ENCODE results near the gene ANKRD27.
A peak's percentile ranks its signal among the peaks of the same experiment; 100 is the strongest.
"Not testable (repeated sequence)": the region's sequence is repeated elsewhere in the genome, so short reads cannot be mapped to it uniquely, and the experiment has no call there.

Gene ANKRD27

DNA sequence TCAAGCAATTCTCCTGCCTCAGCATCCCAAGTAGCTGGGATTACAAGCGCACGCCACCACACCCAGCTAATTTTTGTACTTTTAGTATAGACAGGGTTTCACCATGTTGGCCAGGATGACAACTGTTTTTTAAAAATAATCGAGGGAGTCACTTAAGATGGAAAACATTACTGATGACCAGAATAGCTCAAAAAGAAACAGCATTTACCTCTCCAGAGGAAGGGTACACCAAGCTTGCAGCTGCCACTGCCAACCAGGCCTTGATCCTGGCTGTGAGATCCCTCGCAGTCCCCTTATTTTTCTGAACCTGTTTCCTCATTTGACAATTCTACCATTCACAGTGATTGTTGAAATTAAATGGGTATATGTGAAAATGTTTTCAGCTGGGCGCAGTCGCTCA, 79.5 kb downstream of the ANKRD27 start:
- Histone ChIP-seq H3K4me1 (ENCODE audit: control insufficient read depth, low read length) (no peaks in the 10 kb centered on the region), H3K27ac (ENCODE audit: low read depth, low read length) (no peak overlapping the region), H3K79me2 (ENCODE audit: control insufficient read depth, low read length) (no peaks in the 10 kb centered on the region), H3K4me3 (ENCODE audit: low read length) (no peak overlapping the region), H3K4me2 (ENCODE audit: low read length) (no peak overlapping the region), H3F3A (ENCODE audit: control insufficient read depth, insufficient read depth) (0 out of 2 replicates have a peak, but pooled peaks cover 2% of the 10 kb centered on the region), H3K9me2 (replicated peaks; ENCODE audit: control insufficient read depth, low read length) (no peaks in the 10 kb centered on the region), H4K20me1 (ENCODE audit: control insufficient read depth, insufficient read depth, low read depth, low read length) (no peaks in the 10 kb centered on the region), H3K9me3 (ENCODE audit: control insufficient read depth, insufficient read depth, low read length) (no peaks in the 10 kb centered on the region), H3K36me3 (ENCODE audit: control insufficient read depth, low read length) (peaks cover 65% of the 10 kb centered on the region), H3K27me3 (ENCODE audit: control insufficient read depth, low read length) (no peaks in the 10 kb centered on the region)
- no peak for TF ChIP-seq EZH2phosphoT487 (IDR thresholded peaks at IDR 0.05; ENCODE audit: borderline replicate concordance, low read length)
- TF ChIP-seq, protein P1, sequence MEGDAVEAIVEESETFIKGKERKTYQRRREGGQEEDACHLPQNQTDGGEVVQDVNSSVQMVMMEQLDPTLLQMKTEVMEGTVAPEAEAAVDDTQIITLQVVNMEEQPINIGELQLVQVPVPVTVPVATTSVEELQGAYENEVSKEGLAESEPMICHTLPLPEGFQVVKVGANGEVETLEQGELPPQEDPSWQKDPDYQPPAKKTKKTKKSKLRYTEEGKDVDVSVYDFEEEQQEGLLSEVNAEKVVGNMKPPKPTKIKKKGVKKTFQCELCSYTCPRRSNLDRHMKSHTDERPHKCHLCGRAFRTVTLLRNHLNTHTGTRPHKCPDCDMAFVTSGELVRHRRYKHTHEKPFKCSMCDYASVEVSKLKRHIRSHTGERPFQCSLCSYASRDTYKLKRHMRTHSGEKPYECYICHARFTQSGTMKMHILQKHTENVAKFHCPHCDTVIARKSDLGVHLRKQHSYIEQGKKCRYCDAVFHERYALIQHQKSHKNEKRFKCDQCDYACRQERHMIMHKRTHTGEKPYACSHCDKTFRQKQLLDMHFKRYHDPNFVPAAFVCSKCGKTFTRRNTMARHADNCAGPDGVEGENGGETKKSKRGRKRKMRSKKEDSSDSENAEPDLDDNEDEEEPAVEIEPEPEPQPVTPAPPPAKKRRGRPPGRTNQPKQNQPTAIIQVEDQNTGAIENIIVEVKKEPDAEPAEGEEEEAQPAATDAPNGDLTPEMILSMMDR (IDR thresholded peaks at IDR 0.05; ENCODE audit: low read depth, low read length, poor library complexity, severe bottlenecking): no peak

DNA sequence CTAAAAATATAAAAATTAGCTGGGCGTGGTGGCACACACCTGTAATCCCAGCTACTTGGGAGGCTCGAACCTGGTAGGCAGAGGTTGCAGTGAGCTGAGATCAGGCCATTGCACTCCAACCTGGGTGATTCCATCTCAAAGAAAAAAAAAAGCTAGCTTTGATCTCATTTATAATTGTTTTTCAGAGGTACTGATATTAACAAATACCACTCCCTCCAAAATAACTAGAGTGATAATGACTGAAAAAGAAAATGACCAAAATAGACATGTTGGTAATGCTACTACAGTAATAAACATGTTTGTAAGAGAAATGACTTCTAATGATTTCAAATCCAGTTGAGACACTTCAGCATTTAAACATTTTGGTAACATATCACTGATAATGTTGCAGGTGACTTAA, 81.0 kb downstream of the ANKRD27 start:
- Histone ChIP-seq H3K4me1 (ENCODE audit: control insufficient read depth, low read length) (no peaks in the 10 kb centered on the region), H3F3A (ENCODE audit: control insufficient read depth, insufficient read depth) (0 out of 2 replicates have a peak, but pooled peaks cover 2% of the 10 kb centered on the region), H3K9me3 (ENCODE audit: control insufficient read depth, insufficient read depth, low read length) (no peaks in the 10 kb centered on the region), H3K36me3 (ENCODE audit: control insufficient read depth, low read length) (peaks cover 55% of the 10 kb centered on the region), H3K9me2 (replicated peaks; ENCODE audit: control insufficient read depth, low read length) (no peaks in the 10 kb centered on the region), H3K27ac (ENCODE audit: low read depth, low read length) (no peak overlapping the region), H4K20me1 (ENCODE audit: control insufficient read depth, insufficient read depth, low read depth, low read length) (no peaks in the 10 kb centered on the region), H3K27me3 (ENCODE audit: control insufficient read depth, low read length) (no peaks in the 10 kb centered on the region), H3K4me2 (ENCODE audit: low read length) (no peak overlapping the region), H3K79me2 (ENCODE audit: control insufficient read depth, low read length) (no peaks in the 10 kb centered on the region), H3K4me3 (ENCODE audit: low read length) (no peak overlapping the region)
- no peak for TF ChIP-seq EZH2phosphoT487 (IDR thresholded peaks at IDR 0.05; ENCODE audit: borderline replicate concordance, low read length)
- TF ChIP-seq, protein P1 (IDR thresholded peaks at IDR 0.05; ENCODE audit: low read depth, low read length, poor library complexity, severe bottlenecking): no peak

DNA sequence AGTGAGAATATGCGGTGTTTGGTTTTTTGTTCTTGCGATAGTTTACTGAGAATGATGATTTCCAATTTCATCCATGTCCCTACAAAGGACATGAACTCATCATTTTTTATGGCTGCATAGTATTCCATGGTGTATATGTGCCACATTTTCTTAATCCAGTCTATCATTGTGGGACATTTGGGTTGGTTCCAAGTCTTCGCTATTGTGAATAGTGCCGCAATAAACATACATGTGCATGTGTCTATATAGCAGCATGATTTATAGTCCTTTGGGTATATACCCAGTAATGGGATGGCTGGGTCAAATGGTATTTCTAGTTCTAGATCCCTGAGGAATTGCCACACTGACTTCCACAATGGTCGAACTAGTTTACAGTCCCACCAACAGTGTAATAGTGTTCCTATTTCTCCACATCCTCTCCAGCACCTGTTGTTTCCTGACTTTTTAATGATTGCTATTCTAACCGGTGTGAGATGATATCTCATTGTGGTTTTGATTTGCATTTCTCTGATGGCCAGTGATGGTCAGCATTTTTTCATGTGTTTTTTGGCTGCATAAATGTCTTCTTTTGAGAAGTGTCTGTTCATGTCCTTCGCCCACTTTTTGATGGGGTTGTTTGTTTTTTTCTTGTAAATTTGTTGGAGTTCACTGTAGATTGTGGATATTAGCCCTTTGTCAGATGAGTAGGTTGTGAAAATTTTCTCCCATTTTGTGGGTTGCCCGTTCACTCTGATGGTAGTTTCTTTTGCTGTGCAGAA, 87.1 kb downstream of the ANKRD27 start:
- H4K20me1 ChIP-seq (ENCODE audit: control insufficient read depth, insufficient read depth, low read depth, low read length); H3K27ac ChIP-seq (ENCODE audit: low read depth, low read length); H3K4me1 ChIP-seq (ENCODE audit: control insufficient read depth, low read length); H3K4me3 ChIP-seq (ENCODE audit: low read length); H3K4me2 ChIP-seq (ENCODE audit: low read length); H3K9me3 ChIP-seq (ENCODE audit: control insufficient read depth, insufficient read depth, low read length); H3K27me3 ChIP-seq (ENCODE audit: control insufficient read depth, low read length); H3F3A ChIP-seq (ENCODE audit: control insufficient read depth, insufficient read depth); H3K9me2 ChIP-seq (replicated peaks; ENCODE audit: control insufficient read depth, low read length): not testable (repeated sequence)
- Histone ChIP-seq H3K36me3 (ENCODE audit: control insufficient read depth, low read length) (peaks cover 43% of the 10 kb centered on the region), H3K79me2 (ENCODE audit: control insufficient read depth, low read length) (peaks cover 16% of the 10 kb centered on the region)

DNA sequence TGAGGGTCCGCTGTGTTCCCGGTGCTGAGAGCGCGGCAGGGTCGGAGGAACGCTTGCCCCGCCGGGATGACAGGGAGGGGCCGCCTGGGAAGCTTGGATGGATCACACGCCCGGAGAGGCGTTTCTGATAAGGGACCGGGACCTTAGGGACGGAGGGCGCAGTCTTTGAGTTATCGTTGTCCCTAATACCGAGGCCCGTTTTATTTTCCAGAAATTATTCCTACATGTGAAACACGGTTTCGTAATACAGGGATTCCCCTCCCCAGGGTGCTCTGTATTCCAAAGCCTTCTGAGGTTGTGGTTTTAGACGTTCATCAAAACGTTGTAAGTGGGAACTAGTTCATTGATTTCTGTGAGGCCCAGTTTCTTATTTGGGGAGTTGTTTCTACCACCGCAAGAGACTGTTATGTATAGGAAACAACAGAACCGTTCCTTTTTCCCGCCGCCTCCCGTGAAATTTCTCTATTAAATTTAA, 93.2 kb downstream of the ANKRD27 start:
- Histone ChIP-seq H4K20me1 (ENCODE audit: control insufficient read depth, insufficient read depth, low read depth, low read length) (no peaks in the 10 kb centered on the region), H3K9me3 (ENCODE audit: control insufficient read depth, insufficient read depth, low read length) (no peaks in the 10 kb centered on the region), H3K4me2 (ENCODE audit: low read length) (peak overlapping the region; percentile 94), H3K36me3 (ENCODE audit: control insufficient read depth, low read length) (peaks cover 54% of the 10 kb centered on the region), H3K79me2 (ENCODE audit: control insufficient read depth, low read length) (peaks cover 35% of the 10 kb centered on the region), H3K9me2 (replicated peaks; ENCODE audit: control insufficient read depth, low read length) (no peaks in the 10 kb centered on the region), H3K27ac (ENCODE audit: low read depth, low read length) (peak overlapping the region; percentile 31), H3F3A (ENCODE audit: control insufficient read depth, insufficient read depth) (peaks cover 3% of the 10 kb centered on the region; the same call in 1 of the 2 replicates), H3K27me3 (ENCODE audit: control insufficient read depth, low read length) (peaks cover 4% of the 10 kb centered on the region; the same call in 1 of the 2 replicates), H3K4me1 (ENCODE audit: control insufficient read depth, low read length) (peaks cover 12% of the 10 kb centered on the region), H3K4me3 (ENCODE audit: low read length) (peak overlapping the region; percentile 97)
- no peak for TF ChIP-seq EZH2phosphoT487 (IDR thresholded peaks at IDR 0.05; ENCODE audit: borderline replicate concordance, low read length)
- TF ChIP-seq, protein P1 (IDR thresholded peaks at IDR 0.05; ENCODE audit: low read depth, low read length, poor library complexity, severe bottlenecking): no peak
